ENCODE results near the gene SLC4A2.

The SLC4A2 gene

DNA sequence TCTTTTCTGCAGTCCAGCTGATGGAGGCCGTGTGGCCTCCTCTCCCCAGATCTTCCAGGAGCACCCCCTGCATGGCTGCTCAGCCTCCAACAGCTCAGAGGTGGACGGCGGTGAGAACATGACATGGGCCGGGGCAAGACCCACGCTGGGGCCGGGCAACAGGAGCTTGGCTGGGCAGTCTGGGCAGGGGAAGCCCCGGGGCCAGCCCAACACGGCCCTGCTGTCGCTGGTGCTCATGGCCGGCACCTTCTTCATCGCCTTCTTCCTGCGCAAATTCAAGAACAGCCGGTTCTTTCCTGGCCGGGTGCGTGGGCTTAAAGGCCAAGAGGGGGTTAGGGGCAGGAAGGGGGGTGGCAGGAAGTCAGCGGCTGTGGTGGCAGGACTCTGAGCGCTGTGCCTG lies 14.6 kb downstream of the SLC4A2 start:
- Mint-ChIP-seq H3K36me3 (ENCODE audit: low read depth) (peaks cover 35% of the 10 kb centered on the region), H3K4me1 (ENCODE audit: low read depth) (peaks cover 9% of the 10 kb centered on the region), H3K4me3 (no peak overlapping the region), H3K27me3 (no peaks in the 10 kb centered on the region), H3K27ac (peak overlapping the region; percentile 18), H3K9me3 (no peaks in the 10 kb centered on the region)

DNA sequence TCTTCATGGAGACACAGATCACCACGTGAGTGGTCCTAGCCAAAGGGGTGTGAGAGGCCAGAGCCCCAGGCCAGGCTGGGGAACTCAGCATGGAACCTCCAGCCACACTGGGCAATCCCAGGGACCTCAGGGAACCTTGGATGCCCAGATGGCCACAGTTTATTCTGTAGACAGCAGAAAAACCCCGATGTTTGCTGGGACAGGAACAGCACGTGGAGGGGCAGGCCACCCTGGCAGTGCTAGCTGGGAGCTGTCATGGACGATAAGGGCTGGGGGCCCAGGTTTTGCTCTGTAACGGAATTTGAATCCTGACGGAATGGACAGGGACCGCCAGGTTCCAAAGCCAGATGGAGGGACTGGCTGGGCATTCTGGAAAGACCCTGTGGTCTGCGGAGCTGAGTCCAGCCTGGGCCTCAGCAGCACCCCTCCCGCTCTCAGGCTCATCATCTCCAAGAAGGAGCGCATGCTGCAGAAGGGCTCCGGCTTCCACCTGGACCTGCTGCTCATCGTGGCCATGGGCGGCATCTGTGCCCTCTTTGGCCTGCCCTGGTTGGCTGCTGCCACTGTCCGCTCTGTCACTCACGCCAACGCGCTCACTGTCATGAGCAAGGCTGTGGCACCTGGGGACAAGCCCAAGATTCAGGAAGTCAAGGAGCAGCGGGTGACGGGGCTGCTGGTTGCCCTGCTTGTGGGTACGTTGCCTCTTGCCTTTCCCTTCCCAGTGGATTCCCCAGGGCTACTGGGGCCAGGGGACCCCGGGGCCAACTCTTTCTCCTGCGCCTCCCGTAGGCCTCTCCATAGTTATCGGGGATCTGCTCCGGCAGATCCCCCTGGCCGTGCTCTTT lies 15.7 kb downstream of the SLC4A2 start:
- Mint-ChIP-seq H3K27me3 (no peaks in the 10 kb centered on the region), H3K27ac (no peak overlapping the region), H3K36me3 (ENCODE audit: low read depth) (peaks cover 41% of the 10 kb centered on the region), H3K4me3 (no peak overlapping the region), H3K4me1 (ENCODE audit: low read depth) (peaks cover 19% of the 10 kb centered on the region), H3K9me3 (no peaks in the 10 kb centered on the region)

DNA sequence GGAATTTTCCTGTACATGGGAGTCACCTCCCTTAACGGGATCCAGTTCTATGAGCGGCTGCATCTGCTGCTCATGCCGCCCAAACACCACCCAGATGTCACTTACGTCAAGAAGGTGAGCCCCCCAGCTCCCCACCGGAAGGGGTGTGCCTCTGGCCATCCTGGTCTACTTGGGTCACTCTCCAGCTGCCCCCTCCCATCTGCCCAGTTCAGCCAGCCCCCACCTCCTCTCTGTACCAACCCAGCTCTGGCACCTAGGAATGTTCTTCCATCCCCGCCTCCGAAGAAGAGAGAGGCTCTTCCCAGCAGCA lies 16.2 kb downstream of the SLC4A2 start:
- no peak overlapping the region for H3K4me3 Mint-ChIP-seq
- peaks cover 20% of the 10 kb centered on the region for H3K4me1 Mint-ChIP-seq (ENCODE audit: low read depth)
- peaks cover 41% of the 10 kb centered on the region for H3K36me3 Mint-ChIP-seq (ENCODE audit: low read depth)
- no peaks in the 10 kb centered on the region for H3K27me3 Mint-ChIP-seq
- H3K9me3 Mint-ChIP-seq = no peaks in the 10 kb centered on the region
- H3K27ac Mint-ChIP-seq = no peak overlapping the region

DNA sequence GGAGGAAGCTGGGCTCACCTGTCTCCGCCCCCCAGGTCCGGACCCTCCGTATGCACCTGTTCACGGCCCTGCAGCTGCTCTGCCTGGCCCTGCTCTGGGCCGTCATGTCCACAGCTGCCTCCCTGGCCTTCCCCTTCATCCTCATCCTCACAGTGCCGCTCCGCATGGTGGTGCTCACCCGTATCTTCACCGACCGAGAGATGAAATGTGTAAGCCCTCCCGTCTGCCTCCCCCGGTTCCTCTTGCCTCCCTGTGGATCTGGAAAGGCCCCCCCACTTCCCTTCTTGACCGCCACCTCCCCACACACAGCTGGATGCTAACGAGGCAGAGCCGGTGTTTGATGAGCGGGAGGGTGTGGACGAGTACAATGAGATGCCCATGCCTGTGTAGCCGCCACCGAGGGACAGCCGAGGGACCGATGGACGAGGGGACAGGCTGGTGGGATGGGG lies 16.6 kb downstream of the SLC4A2 start:
- Mint-ChIP-seq H3K36me3 (ENCODE audit: low read depth) (peaks cover 41% of the 10 kb centered on the region), H3K4me1 (ENCODE audit: low read depth) (peaks cover 20% of the 10 kb centered on the region), H3K4me3 (no peak overlapping the region), H3K9me3 (no peaks in the 10 kb centered on the region), H3K27me3 (no peaks in the 10 kb centered on the region), H3K27ac (no peak overlapping the region)

DNA sequence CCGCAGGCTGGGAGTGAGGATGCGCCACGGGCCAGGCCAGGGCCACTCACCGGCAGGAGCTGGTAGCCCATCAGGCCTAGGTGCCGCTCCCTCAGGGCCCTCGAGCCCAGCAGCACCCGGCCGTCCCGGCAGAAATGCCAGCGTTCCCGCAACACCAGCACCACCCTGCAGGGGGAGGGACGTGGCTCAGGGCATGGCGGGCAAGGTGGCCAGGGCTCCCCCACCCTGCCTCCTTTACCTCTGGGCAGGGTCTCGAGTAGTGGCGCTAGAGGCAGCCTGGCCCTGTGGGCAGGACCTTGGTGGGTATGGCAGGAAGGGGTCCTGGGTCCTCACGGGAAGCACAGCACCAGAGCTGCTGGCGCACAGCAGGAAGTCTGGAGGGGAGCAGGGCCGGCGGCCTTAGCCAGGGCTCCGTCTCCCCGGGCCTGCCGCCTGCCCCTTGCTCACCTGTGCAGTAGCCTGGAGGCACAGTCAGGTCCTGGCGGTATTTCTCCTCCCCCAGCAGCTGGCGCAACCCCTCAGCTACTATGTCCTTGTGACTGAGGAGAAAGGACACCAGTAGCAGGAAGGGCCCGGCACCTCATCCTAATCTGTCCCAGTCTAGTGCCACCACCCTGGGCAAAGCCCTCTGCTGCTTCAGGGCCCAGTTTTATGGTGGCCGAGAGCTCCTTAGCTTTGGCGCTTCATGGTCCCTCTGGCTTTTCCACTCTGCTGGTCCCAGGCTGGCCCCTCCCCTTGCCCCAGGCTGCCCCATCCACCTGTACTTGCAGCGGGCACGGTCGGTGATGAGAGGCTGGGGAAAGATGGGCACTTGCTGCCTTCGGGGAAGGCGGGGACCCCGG lies 17.7 kb downstream of the SLC4A2 start:
- peaks cover 27% of the 10 kb centered on the region for H3K4me1 Mint-ChIP-seq (ENCODE audit: low read depth)
- H3K36me3 Mint-ChIP-seq (ENCODE audit: low read depth) = peaks cover 38% of the 10 kb centered on the region

DNA sequence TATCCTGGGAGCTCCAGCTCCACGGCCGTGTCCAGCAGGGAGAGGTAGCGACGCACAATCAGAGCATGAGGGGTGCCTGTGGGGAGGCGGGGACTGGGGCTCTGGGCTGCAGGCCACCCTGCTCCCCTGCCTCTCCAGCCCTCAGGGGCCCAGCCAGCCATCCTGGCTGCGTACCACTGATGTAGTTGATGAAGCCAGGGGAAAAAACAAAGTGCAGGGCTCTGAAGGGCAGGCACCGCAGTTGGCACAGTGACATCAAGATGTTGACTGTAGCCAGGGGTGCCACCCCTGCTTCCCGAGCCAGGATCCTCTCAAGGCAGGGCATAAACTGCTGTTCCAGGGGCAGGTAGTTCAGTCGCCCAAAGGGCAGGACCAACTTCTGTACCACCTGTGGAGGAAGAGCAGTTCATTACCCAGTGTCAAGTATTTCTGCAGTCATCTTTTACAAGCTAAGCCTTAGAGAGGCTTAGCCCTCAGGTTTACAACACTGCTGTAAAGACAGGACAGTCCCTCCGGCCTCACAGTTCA lies 18.4 kb downstream of the SLC4A2 start:
- Mint-ChIP-seq H3K9me3 (no peaks in the 10 kb centered on the region), H3K36me3 (ENCODE audit: low read depth) (peaks cover 34% of the 10 kb centered on the region), H3K4me1 (ENCODE audit: low read depth) (peaks cover 31% of the 10 kb centered on the region), H3K27me3 (no peaks in the 10 kb centered on the region), H3K27ac (peak overlapping the region; percentile 24), H3K4me3 (peak overlapping the region; percentile 27)

More for the DNA sequence above, 17.7 kb downstream of the SLC4A2 start:
- Mint-ChIP-seq H3K4me3 (no peak overlapping the region), H3K9me3 (no peaks in the 10 kb centered on the region), H3K27me3 (no peaks in the 10 kb centered on the region), H3K27ac (no peak overlapping the region)

DNA sequence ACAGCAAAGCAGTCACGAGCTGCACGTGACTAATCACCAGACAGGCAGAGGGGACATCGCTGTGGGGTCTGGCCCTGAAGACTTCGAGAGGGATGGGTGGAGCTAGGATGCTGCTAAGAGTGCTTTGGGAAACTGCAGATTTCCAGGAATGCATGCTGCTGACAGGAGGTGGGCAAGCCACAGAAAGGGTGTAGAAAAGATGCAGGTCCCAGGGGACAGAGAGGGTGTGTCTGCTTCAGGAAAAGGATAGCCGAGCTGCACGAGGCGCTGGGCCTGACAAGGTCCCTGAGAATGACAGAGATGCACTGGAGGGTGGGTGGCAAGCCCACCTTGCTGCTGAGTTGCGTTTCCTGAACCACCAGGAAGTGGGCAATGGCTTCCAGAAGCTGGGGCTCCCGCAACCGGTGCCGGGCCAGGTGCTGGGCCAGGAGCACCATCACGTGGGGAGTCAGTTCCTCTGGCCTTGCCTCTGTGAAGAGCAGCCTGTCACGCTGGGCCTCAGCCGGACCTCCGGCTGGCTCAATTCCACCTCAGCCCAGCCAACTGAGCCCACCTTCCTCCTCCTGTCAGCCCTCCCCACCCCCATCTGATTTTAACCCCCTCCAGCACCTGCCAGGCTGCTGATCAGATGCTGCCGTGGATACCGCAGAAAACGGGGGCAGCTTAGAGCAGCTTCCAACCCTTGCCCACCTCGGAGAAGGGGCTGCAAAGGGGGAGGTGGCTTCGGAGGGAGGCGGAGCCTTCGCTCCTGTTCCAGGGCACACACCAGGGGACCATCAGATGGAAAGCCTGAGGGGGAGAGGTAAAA lies 19.0 kb downstream of the SLC4A2 start:
- Mint-ChIP-seq H3K9me3 (no peaks in the 10 kb centered on the region), H3K36me3 (ENCODE audit: low read depth) (peaks cover 34% of the 10 kb centered on the region), H3K4me3 (peak overlapping the region; percentile 91), H3K27me3 (no peaks in the 10 kb centered on the region), H3K27ac (peak overlapping the region; percentile 24), H3K4me1 (ENCODE audit: low read depth) (peaks cover 33% of the 10 kb centered on the region)

DNA sequence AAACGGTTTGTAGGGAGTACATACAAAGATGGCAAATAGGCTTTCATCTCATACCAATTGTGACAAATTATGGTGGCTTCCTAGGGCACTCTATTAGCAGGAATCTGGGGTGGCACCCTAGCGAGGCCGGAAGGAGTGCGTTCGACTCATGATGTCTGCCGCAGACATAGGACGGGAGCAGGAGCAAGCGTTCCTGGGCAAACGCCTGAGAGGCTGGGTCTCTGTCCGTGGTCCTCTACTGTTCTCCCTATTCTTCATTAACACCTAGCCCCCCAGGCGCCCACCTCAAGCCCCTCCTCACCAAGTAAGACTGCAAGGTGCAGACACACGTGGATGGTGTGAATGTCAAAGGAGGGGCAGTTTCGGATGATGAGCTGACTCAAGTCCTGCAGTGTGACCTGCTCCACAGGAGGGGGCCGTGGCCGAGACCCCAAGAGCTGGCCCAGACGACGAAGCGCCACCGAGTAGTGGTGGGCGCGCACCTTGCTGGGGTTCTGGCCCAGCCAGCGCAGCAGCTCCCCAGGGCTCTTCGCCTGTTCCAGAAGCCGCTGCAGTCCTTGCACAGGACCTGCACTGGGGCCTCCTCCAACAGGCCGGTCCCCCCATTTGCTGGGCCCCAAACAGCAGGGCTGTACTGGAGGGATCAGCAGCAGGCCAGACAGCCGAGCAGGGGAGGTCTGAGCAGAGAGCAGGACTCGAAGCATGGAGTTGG lies 20.0 kb downstream of the SLC4A2 start:
- Mint-ChIP-seq H3K27ac (peak overlapping the region; percentile 80), H3K4me3 (peak overlapping the region; percentile 91), H3K36me3 (ENCODE audit: low read depth) (peaks cover 30% of the 10 kb centered on the region), H3K4me1 (ENCODE audit: low read depth) (peaks cover 39% of the 10 kb centered on the region), H3K27me3 (no peaks in the 10 kb centered on the region), H3K9me3 (no peaks in the 10 kb centered on the region)

DNA sequence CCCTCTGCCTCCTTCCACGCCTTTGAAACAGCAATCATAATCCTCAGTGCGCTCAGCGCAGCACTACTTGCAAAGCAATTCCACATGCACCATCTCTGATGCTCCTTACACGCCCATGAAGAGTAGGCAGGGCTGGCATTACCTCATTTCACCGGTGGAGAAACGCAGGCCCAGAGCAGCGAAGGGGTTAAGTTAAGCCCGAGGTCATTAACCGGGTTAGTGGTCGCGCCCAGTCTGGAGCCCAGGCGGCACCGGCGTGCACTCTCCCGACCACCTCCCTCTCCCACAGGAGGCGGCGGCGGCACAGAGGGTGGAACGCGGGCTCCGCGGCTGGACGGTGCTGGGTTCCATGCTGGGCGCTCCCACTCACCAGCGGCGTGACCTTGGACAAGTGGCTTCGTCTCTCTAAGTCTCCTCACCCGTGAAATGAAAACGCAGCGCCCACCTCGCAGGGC lies 20.7 kb downstream of the SLC4A2 start:
- peaks cover 6% of the 10 kb centered on the region for H3K27me3 Mint-ChIP-seq
- H3K4me1 Mint-ChIP-seq (ENCODE audit: low read depth) = peaks cover 44% of the 10 kb centered on the region
- H3K4me3 Mint-ChIP-seq = peak overlapping the region; percentile 91
- H3K27ac Mint-ChIP-seq = peak overlapping the region; percentile 80
- peaks cover 25% of the 10 kb centered on the region for H3K36me3 Mint-ChIP-seq (ENCODE audit: low read depth)
- H3K9me3 Mint-ChIP-seq = no peaks in the 10 kb centered on the region

DNA sequence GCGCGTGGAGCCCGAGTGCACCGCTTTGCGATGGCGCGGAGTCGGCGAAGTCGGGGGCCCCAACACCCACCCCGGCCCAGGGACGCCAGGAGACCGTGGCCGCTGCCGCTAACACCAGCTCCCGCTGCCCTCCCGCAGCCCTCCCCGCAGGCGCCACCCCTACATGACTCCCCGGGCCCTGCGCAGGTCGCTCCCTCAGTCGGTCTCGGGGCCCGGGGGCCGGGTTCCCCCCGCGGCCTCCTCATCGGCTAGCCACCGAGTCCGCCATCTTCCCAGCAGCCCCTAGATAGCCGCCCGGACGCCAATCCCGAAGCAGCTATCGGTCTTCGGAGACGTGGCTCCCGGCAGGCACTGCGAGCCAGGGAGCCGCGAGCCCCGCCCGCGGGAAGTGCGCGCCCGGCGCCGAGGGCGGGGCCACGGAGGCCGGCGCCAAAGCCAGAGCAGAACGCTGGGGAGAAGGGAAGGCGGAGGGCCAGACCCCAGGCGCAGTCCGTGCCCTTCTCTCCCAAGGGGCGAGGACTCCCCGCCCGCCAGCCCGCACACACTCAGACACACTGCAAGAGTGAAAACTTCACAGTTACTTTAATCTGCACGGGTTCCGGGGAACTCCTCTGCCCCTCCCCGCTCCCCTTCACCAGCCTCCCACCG lies 21.3 kb downstream of the SLC4A2 start, which contains the start of gene FASTK:
FASTK (minus strand) TSS at position 288 of the 648 bp plus-strand sequence; CDS start at position 245, 43 bp downstream.
- H3K9me3 Mint-ChIP-seq = no peaks in the 10 kb centered on the region
- H3K4me1 Mint-ChIP-seq (ENCODE audit: low read depth) = peaks cover 49% of the 10 kb centered on the region
- peak within 1 kb of the TSS; percentile 80 for H3K27ac Mint-ChIP-seq
- peaks cover 21% of the 10 kb centered on the region for H3K36me3 Mint-ChIP-seq (ENCODE audit: low read depth)
- H3K27me3 Mint-ChIP-seq = peaks cover 11% of the 10 kb centered on the region
- peak within 1 kb of the TSS; percentile 96 for H3K4me3 Mint-ChIP-seq

DNA sequence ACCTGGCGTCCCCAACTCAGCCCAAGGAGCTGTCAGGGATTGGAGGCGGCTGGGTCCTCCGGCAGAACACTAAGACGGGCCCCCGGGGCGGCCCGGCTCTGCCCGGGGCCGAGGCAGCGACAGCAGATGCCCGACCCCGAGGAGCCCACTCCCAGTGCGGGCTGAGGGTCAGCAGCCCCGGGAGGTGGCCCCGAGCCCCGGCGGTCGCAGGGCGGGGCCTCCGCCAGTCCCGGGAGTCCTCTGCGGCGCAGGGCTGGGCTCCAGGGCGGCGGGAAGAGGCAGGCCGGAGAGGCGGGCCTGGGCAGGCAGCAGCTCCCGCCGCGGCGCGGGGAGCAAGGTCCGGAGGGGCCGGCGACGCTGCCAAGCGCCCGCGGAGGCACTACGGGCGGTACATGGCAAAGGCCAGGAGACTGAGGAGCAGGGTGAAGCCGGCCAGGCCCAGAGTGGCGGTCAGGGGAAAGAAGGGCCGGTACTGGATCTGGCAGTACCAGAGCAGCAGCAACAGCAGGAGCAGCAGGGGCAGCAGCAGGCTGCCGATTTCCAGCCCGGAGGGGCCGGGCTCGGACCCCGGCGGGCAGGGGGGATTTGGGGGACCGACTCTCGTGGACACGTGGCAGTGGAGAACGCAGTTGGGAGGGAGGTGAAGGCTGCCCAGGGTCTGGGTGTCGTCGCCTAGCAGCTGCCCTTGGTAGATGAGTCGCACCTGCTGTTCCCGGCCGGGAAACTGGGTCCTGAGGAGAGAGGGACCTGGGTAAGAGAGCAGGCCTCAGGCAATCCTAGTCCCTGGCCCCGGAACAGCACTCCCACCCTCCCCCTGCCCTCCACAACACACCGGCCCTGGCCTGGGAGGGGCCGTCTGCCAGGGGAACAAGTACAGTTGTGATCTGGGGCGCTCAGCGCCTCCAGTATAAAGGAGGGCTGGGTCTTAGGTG lies 22.0 kb downstream of the SLC4A2 start:
- Mint-ChIP-seq H3K27me3 (peaks cover 13% of the 10 kb centered on the region), H3K4me1 (ENCODE audit: low read depth) (peaks cover 52% of the 10 kb centered on the region), H3K36me3 (ENCODE audit: low read depth) (peaks cover 14% of the 10 kb centered on the region), H3K27ac (peak overlapping the region; percentile 41), H3K9me3 (no peaks in the 10 kb centered on the region), H3K4me3 (peak overlapping the region; percentile 96)

DNA sequence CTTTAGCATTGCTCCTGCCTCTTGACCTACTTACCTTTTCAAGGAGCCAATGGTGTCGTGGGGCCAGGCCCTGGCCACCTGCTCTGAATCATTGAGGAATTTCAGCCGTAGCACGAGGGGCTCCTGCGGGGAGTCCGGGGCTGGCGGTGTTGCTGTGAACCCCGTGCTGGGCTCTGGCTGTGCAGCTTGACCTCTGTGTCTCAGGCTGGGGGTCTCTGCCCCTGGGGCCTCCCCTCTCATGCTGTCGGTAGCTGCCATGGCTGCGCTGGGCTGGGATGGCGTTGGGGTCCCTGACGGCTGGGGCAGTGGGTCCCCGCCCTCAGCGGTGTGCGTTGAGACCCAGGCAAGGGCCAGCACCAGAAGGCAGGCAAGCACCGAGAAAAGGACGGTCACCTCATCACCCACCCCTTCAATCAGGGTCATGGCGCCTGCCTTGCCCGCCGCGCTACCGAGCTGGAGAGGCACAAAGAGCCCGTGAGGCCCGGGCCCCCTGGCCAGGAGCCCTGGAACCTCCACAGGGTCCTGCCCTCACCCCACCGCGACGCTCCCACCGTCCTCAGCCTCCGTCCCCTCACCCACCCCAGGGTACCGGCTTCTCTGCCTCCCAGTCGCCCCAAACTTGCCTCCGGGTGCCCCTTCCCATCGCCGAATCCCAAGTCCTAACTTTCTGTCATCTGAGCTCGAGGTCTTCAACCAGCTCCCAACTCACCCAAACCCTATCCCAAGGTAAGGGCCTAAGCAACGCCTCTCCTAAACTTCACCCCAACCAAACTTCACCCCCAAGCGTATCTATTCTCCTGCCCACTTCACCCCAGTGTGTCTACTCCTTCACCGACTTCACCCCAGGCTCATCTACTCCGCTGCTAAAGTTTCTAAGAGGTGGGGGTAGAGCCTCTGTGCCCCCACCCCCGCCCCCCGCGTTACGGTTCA lies 23.0 kb downstream of the SLC4A2 start:
- Mint-ChIP-seq H3K4me1 (ENCODE audit: low read depth) (peaks cover 52% of the 10 kb centered on the region), H3K27ac (peak overlapping the region; percentile 92), H3K4me3 (peak overlapping the region; percentile 96), H3K9me3 (no peaks in the 10 kb centered on the region), H3K27me3 (peaks cover 13% of the 10 kb centered on the region), H3K36me3 (ENCODE audit: low read depth) (peaks cover 13% of the 10 kb centered on the region)

Data from stimulated activated naive CD8-positive, alpha-beta T cell treated with anti-CD3 and anti-CD28 coated beads, Interleukin-15, Interleukin-2, amounts not matched to agents 100 ng/mL and 50 ng/mL, for 24 hours (primary cell).